ENCODE results near the gene FGF19. TPM values are rescaled to one million over a fixed set of nuclear protein-coding genes. Genes with fewer than 3 reads are reported as not detected.
"Not testable (repeated sequence)": the region's sequence is repeated elsewhere in the genome, so short reads cannot be mapped to it uniquely, and the experiment has no call there.

The FGF19 gene
- total RNA-seq, 2 experiments from 2014 or later: not detected

DNA sequence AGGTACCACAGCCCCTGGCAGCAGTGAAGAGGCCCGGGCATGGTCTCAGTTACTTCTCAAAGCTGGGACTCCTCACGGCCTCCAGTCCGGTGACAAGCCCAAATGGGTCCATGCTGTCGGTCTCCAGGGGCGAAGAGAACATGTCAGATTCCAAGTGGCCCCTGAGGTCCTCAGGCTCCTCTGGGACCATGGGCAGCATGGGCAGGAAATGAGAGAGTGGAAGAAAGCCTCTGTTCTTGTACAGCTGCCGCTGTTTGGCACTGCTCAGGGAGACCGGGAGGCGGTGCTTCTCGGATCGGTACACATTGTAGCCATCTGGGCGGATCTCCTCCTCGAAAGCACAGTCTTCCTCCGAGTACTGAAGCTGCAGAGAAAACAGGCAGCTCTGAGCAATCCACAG, 4.6 kb downstream of the FGF19 start:
- intact Hi-C loops (cut with micrococcal nuclease): no loop called here
- no peak overlapping the region for H3K27ac Mint-ChIP-seq
- H3K36me3 Mint-ChIP-seq: no peaks in the 10 kb centered on the region
- CTCF ChIA-PET: no interaction called here
- no peak overlapping the region for H3K4me3 Mint-ChIP-seq
- DNase-seq: no peak
- H3K27me3 Mint-ChIP-seq: peaks cover 35% of the 10 kb centered on the region
- POLR2A ChIA-PET: interaction anchor here (0.6 kb wide), 1 partner anchor 16 kb away, joined by 3 read pairs; no protein-coding TSS in a partner anchor
- no peaks in the 10 kb centered on the region for H3K9me3 Mint-ChIP-seq
- peaks cover 2% of the 10 kb centered on the region for H3K4me1 Mint-ChIP-seq (ENCODE audit: low read depth)

DNA sequence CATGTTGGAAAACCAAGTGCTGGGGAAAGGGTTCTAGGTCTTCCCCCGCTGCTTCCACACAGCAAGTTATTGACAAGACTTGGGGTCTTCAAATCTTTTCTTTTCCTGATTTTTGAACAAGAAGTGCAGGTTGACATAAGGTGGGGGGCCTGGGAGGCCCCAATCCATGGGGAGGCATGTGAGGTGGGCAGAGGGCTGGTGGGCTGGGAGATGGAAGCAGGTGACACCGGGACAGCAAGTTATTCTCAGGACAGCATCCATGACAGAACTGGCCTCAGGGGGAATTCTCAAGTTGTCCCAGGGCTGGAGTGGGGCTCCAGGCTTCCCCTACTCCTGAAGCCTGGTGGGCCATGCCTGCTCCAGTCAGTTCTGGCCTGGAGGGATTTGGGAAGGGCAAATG, 5.5 kb downstream of the FGF19 start:
- POLR2A ChIA-PET: no interaction called here
- DNase-seq: no peak
- peaks cover 36% of the 10 kb centered on the region for H3K27me3 Mint-ChIP-seq
- no peaks in the 10 kb centered on the region for H3K9me3 Mint-ChIP-seq
- CTCF ChIA-PET: no interaction called here
- H3K27ac Mint-ChIP-seq: no peak overlapping the region
- no peaks in the 10 kb centered on the region for H3K36me3 Mint-ChIP-seq
- intact Hi-C loops (cut with micrococcal nuclease): no loop called here
- peaks cover 2% of the 10 kb centered on the region for H3K4me1 Mint-ChIP-seq (ENCODE audit: low read depth)
- no peak overlapping the region for H3K4me3 Mint-ChIP-seq

- CTCF ChIA-PET: no interaction called here
- H3K27me3 Mint-ChIP-seq: peaks cover 33% of the 10 kb centered on the region
- H3K27ac Mint-ChIP-seq: no peak overlapping the region
- intact Hi-C loops (cut with micrococcal nuclease): no loop called here
- DNase-seq: no peak
- no peaks in the 10 kb centered on the region for H3K9me3 Mint-ChIP-seq
- POLR2A ChIA-PET: no interaction called here
- no peaks in the 10 kb centered on the region for H3K4me1 Mint-ChIP-seq (ENCODE audit: low read depth)
- no peaks in the 10 kb centered on the region for H3K36me3 Mint-ChIP-seq
- no peak overlapping the region for H3K4me3 Mint-ChIP-seq
Measured at GRCh38 chr11:69697861-69698260, 6.0 kb downstream of the FGF19 start.

DNA sequence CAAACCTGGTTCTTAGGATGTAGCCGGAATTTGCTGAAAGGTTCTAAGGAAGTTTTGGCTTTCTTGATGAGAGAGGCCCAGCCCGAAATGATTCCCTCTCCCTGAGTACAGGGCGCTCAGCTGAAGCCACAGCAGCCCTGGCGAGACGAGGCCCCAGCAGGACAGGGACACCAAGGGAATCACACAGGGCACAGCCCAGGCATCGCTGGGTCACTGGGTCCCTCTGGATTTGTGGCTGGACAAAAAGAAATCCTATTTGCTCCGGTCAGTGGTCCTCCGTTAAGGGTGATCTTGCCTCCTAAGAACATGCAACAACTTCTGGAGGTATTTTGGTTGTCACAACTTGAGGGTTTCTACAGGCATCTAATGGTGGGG, 6.4 kb downstream of the FGF19 start:
- Mint-ChIP-seq H3K4me1 (ENCODE audit: low read depth) (no peaks in the 10 kb centered on the region), H3K27me3 (peaks cover 33% of the 10 kb centered on the region), H3K9me3 (no peaks in the 10 kb centered on the region), H3K27ac (no peak overlapping the region), H3K4me3 (no peak overlapping the region), H3K36me3 (no peaks in the 10 kb centered on the region)
- intact Hi-C loops (cut with micrococcal nuclease): no loop called here
- ChIA-PET POLR2A (no interaction called here), CTCF (no interaction called here)
- DNase-seq: no peak

GRCh38 chr11:69696749-69697468, 6.9 kb downstream of the FGF19 start:
- Mint-ChIP-seq H3K27me3 (peaks cover 37% of the 10 kb centered on the region), H3K27ac (no peak overlapping the region), H3K4me3 (no peak overlapping the region), H3K9me3 (no peaks in the 10 kb centered on the region), H3K4me1 (ENCODE audit: low read depth) (no peaks in the 10 kb centered on the region), H3K36me3 (no peaks in the 10 kb centered on the region)
- ChIA-PET CTCF (interaction anchor here (0.6 to 0.7 kb wide), 2 partner anchors 22 to 224 kb away, joined by 3 to 4 read pairs; partner anchors contain the start of gene LTO1), POLR2A (interaction anchor here (0.6 kb wide), 1 partner anchor 714 kb away, joined by 3 read pairs; no protein-coding TSS in a partner anchor)
- intact Hi-C loops (cut with micrococcal nuclease): no loop called here
- DNase-seq: no peak

GRCh38 chr11:69695995-69696394, 7.8 kb downstream of the FGF19 start:
- H3K4me1 Mint-ChIP-seq (ENCODE audit: low read depth); H3K9me3 Mint-ChIP-seq; DNase-seq; H3K4me3 Mint-ChIP-seq; H3K27ac Mint-ChIP-seq; H3K36me3 Mint-ChIP-seq; intact Hi-C loops (cut with micrococcal nuclease); POLR2A ChIA-PET: not testable (repeated sequence)
- CTCF ChIA-PET: interaction anchor here (1.1 kb wide), 1 partner anchor 23 kb away, joined by 3 read pairs; no protein-coding TSS in a partner anchor
- peaks cover 42% of the 10 kb centered on the region for H3K27me3 Mint-ChIP-seq

GRCh38 chr11:69695581-69695980, 8.2 kb downstream of the FGF19 start:
- intact Hi-C loops (cut with micrococcal nuclease): no loop called here
- peaks cover 41% of the 10 kb centered on the region for H3K27me3 Mint-ChIP-seq
- CTCF ChIA-PET: interaction anchor here (1.1 kb wide), 1 partner anchor 23 kb away, joined by 3 read pairs; no protein-coding TSS in a partner anchor
- H3K27ac Mint-ChIP-seq: no peak overlapping the region
- H3K9me3 Mint-ChIP-seq: no peaks in the 10 kb centered on the region
- no peak for DNase-seq
- H3K4me1 Mint-ChIP-seq (ENCODE audit: low read depth): no peaks in the 10 kb centered on the region
- H3K4me3 Mint-ChIP-seq: no peak overlapping the region
- POLR2A ChIA-PET: no interaction called here
- H3K36me3 Mint-ChIP-seq: peaks cover 2% of the 10 kb centered on the region

DNA sequence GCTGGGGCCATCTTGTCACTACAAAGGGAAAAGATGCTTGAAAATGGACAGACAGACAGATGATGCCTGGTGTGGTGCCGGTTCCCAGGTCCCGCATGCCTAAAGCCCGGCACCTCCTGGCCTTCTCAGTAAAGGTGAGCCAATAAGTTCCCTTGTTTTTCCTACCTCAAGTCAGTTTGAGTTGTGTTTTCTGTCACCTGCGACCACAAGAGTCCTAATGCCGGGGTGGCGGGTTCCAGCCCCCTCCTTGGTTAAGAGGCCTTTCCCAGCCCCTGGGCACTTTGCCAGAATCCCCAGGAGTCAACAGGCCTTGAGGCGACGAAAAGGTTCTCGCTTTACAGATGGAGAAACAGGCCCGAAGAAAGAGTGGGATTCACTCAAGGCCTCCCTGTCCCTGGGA, 9.0 kb downstream of the FGF19 start:
- Mint-ChIP-seq H3K4me1 (ENCODE audit: low read depth) (no peaks in the 10 kb centered on the region), H3K4me3 (no peak overlapping the region), H3K27ac (no peak overlapping the region), H3K27me3 (peaks cover 42% of the 10 kb centered on the region), H3K9me3 (no peaks in the 10 kb centered on the region), H3K36me3 (peaks cover 2% of the 10 kb centered on the region)
- ChIA-PET CTCF (no interaction called here), POLR2A (no interaction called here)
- DNase-seq: no peak
- intact Hi-C loops (cut with micrococcal nuclease): no loop called here

- H3K36me3 Mint-ChIP-seq: peaks cover 2% of the 10 kb centered on the region
- DNase-seq: no peak
- peaks cover 6% of the 10 kb centered on the region for H3K4me1 Mint-ChIP-seq (ENCODE audit: low read depth)
- no peaks in the 10 kb centered on the region for H3K9me3 Mint-ChIP-seq
- intact Hi-C loops (cut with micrococcal nuclease): no loop called here
- POLR2A ChIA-PET: no interaction called here
- CTCF ChIA-PET: no interaction called here
- no peak overlapping the region for H3K4me3 Mint-ChIP-seq
- H3K27ac Mint-ChIP-seq: no peak overlapping the region
- H3K27me3 Mint-ChIP-seq: peaks cover 40% of the 10 kb centered on the region
Measured at GRCh38 chr11:69692422-69692821, 11.4 kb downstream of the FGF19 start.

DNA sequence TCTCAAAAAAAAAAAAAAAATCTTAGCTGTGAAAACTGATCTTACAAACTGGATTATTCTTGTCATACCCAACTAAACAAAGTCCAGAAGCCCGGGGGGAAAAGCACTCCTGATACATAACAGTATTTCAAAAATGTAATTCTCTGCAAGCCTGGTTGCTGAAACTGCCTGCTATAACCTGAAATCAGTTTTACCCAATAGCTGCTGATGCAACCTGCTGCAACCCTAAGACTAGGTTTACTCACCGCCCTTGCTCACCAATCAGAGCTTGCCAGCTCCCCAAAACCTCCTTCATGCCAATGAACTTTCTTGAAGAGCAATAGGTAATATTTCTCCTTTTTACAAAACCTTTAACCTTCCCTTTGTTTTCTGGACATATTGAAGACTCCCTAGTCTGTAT, 12.4 kb downstream of the FGF19 start:
- CTCF ChIA-PET: no interaction called here
- Mint-ChIP-seq H3K4me1 (ENCODE audit: low read depth) (peaks cover 6% of the 10 kb centered on the region), H3K4me3 (no peak overlapping the region), H3K9me3 (no peaks in the 10 kb centered on the region), H3K27me3 (peaks cover 36% of the 10 kb centered on the region), H3K27ac (no peak overlapping the region), H3K36me3 (peaks cover 2% of the 10 kb centered on the region)
- intact Hi-C loops (cut with micrococcal nuclease): no loop called here
- DNase-seq: peak; percentile 31
- POLR2A ChIA-PET: no interaction called here

GRCh38 chr11:69689484-69690319, 14.1 kb downstream of the FGF19 start:
- intact Hi-C loops (cut with micrococcal nuclease): loop anchor here (5.0 kb wide), 1 partner anchor 153 kb away; no protein-coding TSS in a partner anchor
- Mint-ChIP-seq H3K9me3 (no peaks in the 10 kb centered on the region), H3K4me3 (no peak overlapping the region), H3K4me1 (ENCODE audit: low read depth) (peaks cover 10% of the 10 kb centered on the region), H3K27ac (no peak overlapping the region), H3K27me3 (peaks cover 33% of the 10 kb centered on the region), H3K36me3 (peaks cover 2% of the 10 kb centered on the region)
- ChIA-PET CTCF (interaction anchor here (0.7 kb wide), 1 partner anchor 515 kb away, joined by 3 read pairs; no protein-coding TSS in a partner anchor), POLR2A (no interaction called here)
- DNase-seq: no peak

GRCh38 chr11:69687969-69688771, 15.7 kb downstream of the FGF19 start:
- POLR2A ChIA-PET; H3K27ac Mint-ChIP-seq; H3K36me3 Mint-ChIP-seq; H3K4me3 Mint-ChIP-seq; H3K4me1 Mint-ChIP-seq (ENCODE audit: low read depth); H3K9me3 Mint-ChIP-seq; CTCF ChIA-PET: not testable (repeated sequence)
- intact Hi-C loops (cut with micrococcal nuclease): loop anchor here (5.0 kb wide), 1 partner anchor 154 kb away; no protein-coding TSS in a partner anchor
- peak; percentile 59 for DNase-seq
- H3K27me3 Mint-ChIP-seq: peaks cover 31% of the 10 kb centered on the region
